Upper lobe of right lung (tissue), 1 donor: ENCODE data around the gene PHRF1. TPM values are rescaled to one million over a fixed set of nuclear protein-coding genes. Genes with fewer than 3 reads are reported as not detected.

ENCODE experiments used
- ATAC-seq: fragments of 200-7000 bp; cut with Tn5 transposase; one replicate; pipeline ENCODE4 v1.9.1; 2020; ENCODE audit warnings: mild to moderate bottlenecking, moderate library complexity
- DNase-seq: peaks from one replicate; pipeline ENCODE4 v3.0.0-alpha.2; 2020
- H3K27ac ChIP-seq: fragments of 200-600 bp; one replicate; pipeline ENCODE4 v1.8.0; 2022
- H3K27me3 ChIP-seq: fragments of 200-600 bp; one replicate; pipeline ENCODE4 v1.8.0; 2022; ENCODE audit warnings: mild to moderate bottlenecking
- H3K36me3 ChIP-seq: fragments of 200-600 bp; one replicate; pipeline ENCODE4 v1.8.0; 2022
- H3K4me1 ChIP-seq: fragments of 200-600 bp; one replicate; pipeline ENCODE4 v1.8.0; 2022
- H3K4me3 ChIP-seq: fragments of 200-600 bp; one replicate; pipeline ENCODE4 v1.8.0; 2022; ENCODE audit warnings: mild to moderate bottlenecking
- H3K9me3 ChIP-seq: fragments of 200-600 bp; one replicate; pipeline ENCODE4 v1.8.0; 2022
- CTCF ChIP-seq: fragments of 200-600 bp; IDR thresholded peaks from one replicate; pipeline ENCODE4 v1.8.0; 2022; ENCODE audit warnings: antibody characterized with exemption
- intact Hi-C: fragments of 100-400 bp; cut with DNase I; formaldehyde crosslinking; loops from one replicate; pipeline ENCODE4 v1.11.0; 2022
- microRNA-seq: library from miRNA; unstranded; fragments of <30 nt; microRNA quantifications from one replicate; pipeline ENCODE4 v1.2.0, GENCODE V29; 2020; ENCODE audit warnings: borderline microRNAs expressed
- total RNA-seq: library from RNA; stranded (reverse); fragmentation: NEBNext Ultra II Directional; extraction: Animal tissue kit (Norgen Biotek cat#: 25700); gene quantifications from one replicate; pipeline ENCODE4 v1.2.1, GENCODE V29; 2021
- donor health status: DM: no; HTN: yes; CAD: no; lungs with severe emphysema.

The PHRF1 gene
- total RNA-seq, 1 donor from 2014 or later = 31.0 TPM

DNA sequence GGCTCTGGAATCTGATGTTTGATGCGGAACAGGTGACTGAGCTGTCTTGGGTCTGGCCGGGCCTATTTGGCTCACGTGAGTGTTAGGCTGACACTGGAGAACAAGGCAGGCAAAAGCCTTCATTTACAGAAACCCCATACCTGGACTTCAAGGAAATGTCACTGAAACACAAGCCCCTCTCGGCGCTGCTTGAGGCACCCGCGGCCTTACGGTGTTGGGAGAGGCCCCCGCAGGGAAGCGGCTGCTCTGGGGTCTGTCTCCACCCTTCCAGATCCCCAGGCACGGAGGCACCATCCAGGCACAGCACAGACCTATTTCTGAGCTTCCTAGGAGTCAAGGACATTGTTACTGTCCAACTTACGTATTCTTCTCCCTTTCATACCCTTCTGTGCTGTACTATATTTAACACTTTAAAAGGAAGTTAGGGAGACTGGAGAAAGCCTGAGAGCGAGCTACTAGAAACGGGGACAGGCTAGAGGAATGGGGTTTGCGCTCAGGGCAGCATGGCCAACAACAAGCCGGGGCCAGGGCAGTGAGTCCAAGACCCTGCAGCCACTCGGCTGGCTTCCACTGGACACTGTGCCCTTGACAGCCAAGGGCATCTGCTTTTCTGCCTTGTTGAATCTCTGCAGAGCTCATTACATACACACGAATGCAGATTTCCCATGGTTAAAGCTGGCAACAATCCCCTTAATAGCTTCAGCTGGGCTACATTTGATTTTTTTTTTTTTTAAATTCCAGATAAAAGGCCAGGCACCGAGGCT lies 84.6 kb downstream of the PHRF1 start:
- ATAC-seq (no peak), DNase-seq (no peak)
- Histone ChIP-seq H3K4me1 (no peaks in the 10 kb centered on the region), H3K27ac (no peak overlapping the region), H3K4me3 (no peak overlapping the region), H3K9me3 (no peaks in the 10 kb centered on the region), H3K27me3 (no peaks in the 10 kb centered on the region), H3K36me3 (peaks cover 42% of the 10 kb centered on the region)
- intact Hi-C loops = loop anchor here (5.0 kb wide), 1 partner anchor 61 kb away; no protein-coding TSS in a partner anchor
- no peak for TF ChIP-seq CTCF

Small RNAs within 50 kb of the gene (microRNA-seq; reads per million reads assigned to microRNA genes)
- gene MIR210 = 57.1 reads per million, percentile 58 among the genes with 10 or more reads in this experiment

Other genes starting within 250 kb of the PHRF1 start
- 1.9 TPM for gene B4GALNT4, start 207.0 kb upstream of the PHRF1 start, total RNA-seq
- 40.4 TPM for gene PKP3, start 182.3 kb upstream of the PHRF1 start, total RNA-seq
- gene SIGIRR, start 161.5 kb upstream of the PHRF1 start, total RNA-seq = 80.9 TPM
- gene ANO9, start 134.5 kb upstream of the PHRF1 start, total RNA-seq = 22.4 TPM
- 31.1 TPM for gene PTDSS2, start 126.2 kb upstream of the PHRF1 start, total RNA-seq
- 245 TPM for gene RNH1, start 69.2 kb upstream of the PHRF1 start, total RNA-seq
- gene HRAS, start 40.9 kb upstream of the PHRF1 start, total RNA-seq = 55.5 TPM
- gene LRRC56, start 38.9 kb upstream of the PHRF1 start, total RNA-seq = 3.2 TPM
- gene LMNTD2, start 15.7 kb upstream of the PHRF1 start, total RNA-seq = 5.9 TPM
- 76.7 TPM for gene RASSF7, start 15.5 kb upstream of the PHRF1 start, total RNA-seq
- 56.2 TPM for gene IRF7, start 39.5 kb downstream of the PHRF1 start, total RNA-seq
- not detected for gene CDHR5, start 48.5 kb downstream of the PHRF1 start, total RNA-seq
- not detected for gene SCT, start 50.7 kb downstream of the PHRF1 start, total RNA-seq
- gene DRD4, start 60.8 kb downstream of the PHRF1 start, total RNA-seq = 1.2 TPM
- gene DEAF1, start 118.8 kb downstream of the PHRF1 start, total RNA-seq = 27.1 TPM
- 33.2 TPM for gene TMEM80, start 119.3 kb downstream of the PHRF1 start, total RNA-seq
- gene EPS8L2, start 129.8 kb downstream of the PHRF1 start, total RNA-seq = 155 TPM
- 196 TPM for gene TALDO1, start 171.0 kb downstream of the PHRF1 start, total RNA-seq
- 62.5 TPM for gene GATD1, start 201.0 kb downstream of the PHRF1 start, total RNA-seq
- gene CEND1, start 213.6 kb downstream of the PHRF1 start, total RNA-seq = not detected
- 20.8 TPM for gene SLC25A22, start 221.8 kb downstream of the PHRF1 start, total RNA-seq
- 13.1 TPM for gene PIDD1, start 228.8 kb downstream of the PHRF1 start, total RNA-seq
- gene RPLP2, start 233.5 kb downstream of the PHRF1 start, total RNA-seq = 1,548 TPM
- gene PNPLA2, start 242.4 kb downstream of the PHRF1 start, total RNA-seq = 143 TPM